Measurements from ENCODE around the gene CNTLN. TPM values are rescaled to one million over a fixed set of nuclear protein-coding genes. Genes with fewer than 3 reads are reported as not detected.

CNTLN gene
- total and polyA plus RNA-seq, 2 donors (not counting 1 experiment from before 2014, with no cell fraction given), result 0.30 to 0.94 TPM

- H3K4me3 Mint-ChIP-seq, result no peak overlapping the region
- Histone ChIP-seq H2AFZ (ENCODE audit: insufficient read depth, low read depth, low read length, poor library complexity, severe bottlenecking) (no peak overlapping the region), H3K36me3 (replicated peaks in 1 of 2; ENCODE audit: control extremely low read depth in 1 of 2, control insufficient read depth in 1 of 2, extremely low read depth in 1 of 2, insufficient read depth in 2 of 2, low read length in 1 of 2) (no peaks in the 10 kb centered on the region), H3K27me3 (replicated peaks in 1 of 4; ENCODE audit: control extremely low read depth in 1 of 4, control insufficient read depth in 3 of 4, insufficient read depth in 4 of 4, low read length in 3 of 4) (no peaks in the 10 kb centered on the region), H3K4me1 (ENCODE audit: control insufficient read depth in 2 of 2, insufficient read depth in 2 of 2, low read length in 2 of 2) (no peaks in the 10 kb centered on the region), H3K9ac (ENCODE audit: low read length) (no peak overlapping the region), H3K79me2 (ENCODE audit: control insufficient read depth, insufficient read depth, low read length) (no peaks in the 10 kb centered on the region), H4K20me1 (ENCODE audit: control insufficient read depth, insufficient read depth, low read length, poor library complexity, severe bottlenecking) (no peaks in the 10 kb centered on the region), H3K27ac (ENCODE audit: low read length in 2 of 2) (no peak overlapping the region), H3K4me3 (ENCODE audit: control extremely low read depth in 1 of 5, extremely low read depth in 1 of 5, insufficient read depth in 1 of 5, low read depth in 2 of 5, low read length in 4 of 5) (no peak overlapping the region), H3K9me3 (ENCODE audit: control extremely low read depth in 1 of 3, control insufficient read depth in 2 of 3, insufficient read depth in 1 of 3, low read length in 2 of 3) (no peaks in the 10 kb centered on the region), H3K4me2 (replicated peaks; ENCODE audit: low read depth, low read length, poor library complexity, severe bottlenecking) (no peak overlapping the region)
- H3K4me1 Mint-ChIP-seq, result no peaks in the 10 kb centered on the region
- intact Hi-C loops (cut with micrococcal nuclease), result no loop called here
- no peaks in the 10 kb centered on the region for H3K27me3 Mint-ChIP-seq
- H3K27ac Mint-ChIP-seq, result no peak overlapping the region
- 94% methylated on average over 3 of the region's 5 CpGs for WGBS (ENCODE audit: insufficient coverage)
- ATAC-seq (ENCODE audit: low read depth) (no peak), DNase-seq (no peak)
- ChIA-PET POLR2A (no interaction called here), CTCF (no interaction called here)
- H3K9me3 Mint-ChIP-seq (ENCODE audit: insufficient read depth), result no peaks in the 10 kb centered on the region
- no peak for TF ChIP-seq CTCF (IDR thresholded peaks at IDR 0.05)
- TF ChIP-seq EZH2 (IDR thresholded peaks at IDR 0.05; ENCODE audit: borderline replicate concordance, insufficient read depth, low read depth, low read length, poor library complexity, severe bottlenecking), result no peak
These were observed 46.3 kb upstream of the CNTLN start for GRCh38 chr9:17088566-17088965.

GRCh38 chr9:17090041-17090440 lies 44.8 kb upstream of the CNTLN start:
- no peak overlapping the region for H3K9ac ChIP-seq (ENCODE audit: low read length)
- intact Hi-C loops (cut with micrococcal nuclease), result no loop called here
- POLR2A ChIA-PET, result no interaction called here
- no peak for ATAC-seq (ENCODE audit: low read depth)
- Mint-ChIP-seq H3K9me3 (ENCODE audit: insufficient read depth) (no peaks in the 10 kb centered on the region), H3K4me3 (no peak overlapping the region), H3K27me3 (no peaks in the 10 kb centered on the region), H3K27ac (no peak overlapping the region), H3K4me1 (no peaks in the 10 kb centered on the region)
- no peak overlapping the region for H3K4me3 ChIP-seq (ENCODE audit: control extremely low read depth in 1 of 5, extremely low read depth in 1 of 5, insufficient read depth in 1 of 5, low read depth in 2 of 5, low read length in 4 of 5)
- H3K27me3 ChIP-seq (replicated peaks in 1 of 4; ENCODE audit: control extremely low read depth in 1 of 4, control insufficient read depth in 3 of 4, insufficient read depth in 4 of 4, low read length in 3 of 4), result no peaks in the 10 kb centered on the region
- CTCF ChIA-PET, result no interaction called here
- 100% methylated on average over 1 of the region's 1 CpG for WGBS (ENCODE audit: insufficient coverage)
- DNase-seq, result no peak
- H3K36me3 ChIP-seq (replicated peaks in 1 of 2; ENCODE audit: control extremely low read depth in 1 of 2, control insufficient read depth in 1 of 2, extremely low read depth in 1 of 2, insufficient read depth in 2 of 2, low read length in 1 of 2), result no peaks in the 10 kb centered on the region
- H3K27ac ChIP-seq (ENCODE audit: low read length in 2 of 2), result no peak overlapping the region
- H3K4me2 ChIP-seq (replicated peaks; ENCODE audit: low read depth, low read length, poor library complexity, severe bottlenecking), result no peak overlapping the region
- H2AFZ ChIP-seq (ENCODE audit: insufficient read depth, low read depth, low read length, poor library complexity, severe bottlenecking), result no peak overlapping the region
- H3K4me1 ChIP-seq (ENCODE audit: control insufficient read depth in 2 of 2, insufficient read depth in 2 of 2, low read length in 2 of 2), result no peaks in the 10 kb centered on the region
- no peaks in the 10 kb centered on the region for H4K20me1 ChIP-seq (ENCODE audit: control insufficient read depth, insufficient read depth, low read length, poor library complexity, severe bottlenecking)
- TF ChIP-seq CTCF (IDR thresholded peaks at IDR 0.05), result no peak
- TF ChIP-seq EZH2 (IDR thresholded peaks at IDR 0.05; ENCODE audit: borderline replicate concordance, insufficient read depth, low read depth, low read length, poor library complexity, severe bottlenecking), result no peak
- H3K79me2 ChIP-seq (ENCODE audit: control insufficient read depth, insufficient read depth, low read length), result no peaks in the 10 kb centered on the region
- no peaks in the 10 kb centered on the region for H3K9me3 ChIP-seq (ENCODE audit: control extremely low read depth in 1 of 3, control insufficient read depth in 2 of 3, insufficient read depth in 1 of 3, low read length in 2 of 3)
